HCT116 (cell line): ENCODE data around the gene TRNP1. TPM values are rescaled to one million over a fixed set of nuclear protein-coding genes. Genes with fewer than 3 reads are reported as not detected.

Experiments used
- ATAC-seq: fragments of 200-7000 bp; cut with Tn5 transposase; 2 replicates; pipeline ENCODE4 v1.9.1; 2020; ENCODE audit warnings: mild to moderate bottlenecking, moderate library complexity
- BruUV-seq: library from RNA; stranded (reverse); fragments of 400-500 nt; replicated peaks from 2 replicates; lab custom pipeline; 2021; lab: Mats Ljungman, UMichigan
- CTCF ChIA-PET: fragments of 300-600 bp; sonication (Branson Sonifier 250); formaldehyde crosslinking; loops from one replicate; lab custom pipeline; 2021; ENCODE audit warnings: antibody characterized with exemption; lab: Charles Lee
- POLR2A ChIA-PET: fragments of 300-600, 350-600 bp; sonication (Branson Sonifier 250); formaldehyde crosslinking; loops from one replicate; lab custom pipeline; 2021; ENCODE audit warnings: antibody characterized with exemption; lab: Charles Lee
- RAD21 ChIA-PET, 2 experiments: fragments of 300-600 bp; sonication (Branson Sonifier 250); formaldehyde crosslinking; loops; one replicate each; lab custom pipeline; 2023; ENCODE audit warnings: low total read pairs in 2 of 2; ENCODE audit not compliant: uncharacterized antibody in 2 of 2, unreplicated experiment in 2 of 2, low non-redundant PET in 1 of 2; lab: Charles Lee
- DNase-seq: peaks from one replicate; pipeline ENCODE4 v3.0.0-alpha.2; 2010; ENCODE audit warnings: low read depth, low spot score
- H2AFZ ChIP-seq: fragments of 200-600 bp; shearing (Covaris generic), sonication (generic); 2 replicates; pipeline ENCODE4 v1.6.1; 2017; ENCODE audit warnings: low read depth, mixed run types, mixed read lengths, antibody characterized with exemption, low read length; ENCODE audit not compliant: poor library complexity, severe bottlenecking
- H3K27ac ChIP-seq: 2 replicates; pipeline ENCODE4 v1.5.1; 2012; ENCODE audit warnings: low read depth, low read length
- H3K27me3 ChIP-seq: fragments of 200-600 bp; sonication (generic); 2 replicates; pipeline ENCODE4 v1.6.1; 2016; ENCODE audit warnings: mixed run types, low read length, mixed read lengths; ENCODE audit not compliant: insufficient read depth
- H3K36me3 ChIP-seq, 2 experiments: fragments of 200-500 bp in 1 of 2; fragments of 200-600 bp in 1 of 2; sonication (Bioruptor generic) in 1 of 2; sonication (generic) in 1 of 2; 2 replicates each; pipeline versions ENCODE4 v1.5.1 to v1.6.1; 2014 to 2016; ENCODE audit warnings: low read length in 2 of 2, inconsistent platforms in 1 of 2, mixed read lengths in 1 of 2, mixed run types in 1 of 2; ENCODE audit not compliant: insufficient read depth in 2 of 2, control insufficient read depth in 1 of 2
- H3K4me1 ChIP-seq, 2 experiments: fragments of 200-600 bp in 1 of 2; sonication (generic) in 1 of 2; 2 replicates each; pipeline versions ENCODE4 v1.5.1 to v1.6.1; 2012 to 2017; ENCODE audit warnings: low read length in 2 of 2, inconsistent platforms in 1 of 2, mild to moderate bottlenecking in 1 of 2, mixed read lengths in 1 of 2, mixed run types in 1 of 2, moderate library complexity in 1 of 2; ENCODE audit not compliant: insufficient read depth in 2 of 2, control insufficient read depth in 1 of 2
- H3K4me2 ChIP-seq: fragments of 200-600 bp; sonication (generic); 2 replicates; pipeline ENCODE4 v1.6.1; 2017; ENCODE audit warnings: mixed run types, low read length, mixed read lengths
- H3K4me3 ChIP-seq, 2 experiments: fragments of 200-600 bp in 1 of 2; sonication (generic) in 1 of 2; replicated peaks in 1 of 2; 2 replicates each; pipeline ENCODE4 v1.5.1; 2011 to 2016; ENCODE audit warnings: low read length in 2 of 2, control low read depth in 1 of 2, low read depth in 1 of 2, mild to moderate bottlenecking in 1 of 2, mixed read lengths in 1 of 2, mixed run types in 1 of 2
- H3K79me2 ChIP-seq: fragments of 200-600 bp; sonication (generic); 2 replicates; pipeline ENCODE4 v1.6.1; 2017; ENCODE audit warnings: mild to moderate bottlenecking, mixed run types, low read length, moderate library complexity, mixed read lengths; ENCODE audit not compliant: insufficient read depth
- H3K9ac ChIP-seq: fragments of 200-600 bp; sonication (generic); 2 replicates; pipeline ENCODE4 v1.6.1; 2016; ENCODE audit warnings: low read length, mixed read lengths
- H3K9me2 ChIP-seq: fragments of 200-600 bp; sonication (generic), shearing (Covaris generic); 2 replicates; pipeline ENCODE4 v1.6.1; 2017; ENCODE audit warnings: mixed run types, mild to moderate bottlenecking, moderate library complexity; ENCODE audit not compliant: insufficient read depth
- H3K9me3 ChIP-seq, 2 experiments: fragments of 200-500 bp in 1 of 2; fragments of 200-600 bp in 1 of 2; sonication (Bioruptor generic) in 1 of 2; sonication (generic) in 1 of 2; 2 replicates each; pipeline ENCODE4 v1.6.1; 2014 to 2017; ENCODE audit warnings: low read length in 2 of 2, mixed read lengths in 2 of 2, inconsistent platforms in 1 of 2, low read depth in 1 of 2, mild to moderate bottlenecking in 1 of 2, mixed run types in 1 of 2, moderate library complexity in 1 of 2; ENCODE audit not compliant: control insufficient read depth in 1 of 2, insufficient read depth in 1 of 2
- H4K20me1 ChIP-seq: fragments of 200-600 bp; sonication (generic), shearing (Covaris generic); 2 replicates; pipeline ENCODE4 v1.6.1; 2017; ENCODE audit warnings: mixed run types, mild to moderate bottlenecking, moderate library complexity; ENCODE audit not compliant: insufficient read depth
- POLR2AphosphoS5 ChIP-seq: IDR thresholded peaks from 2 replicates; pipeline ENCODE4 v1.6.1; 2011; ENCODE audit warnings: mild to moderate bottlenecking, low read depth, low read length, moderate library complexity
- REST ChIP-seq: IDR thresholded peaks from 2 replicates; pipeline ENCODE4 v1.6.1; 2012; ENCODE audit warnings: low read depth
- intact Hi-C: fragments of 100-400 bp; cut with micrococcal nuclease; formaldehyde crosslinking; loops from 2 replicates; pipeline ENCODE4 v1.10.0; 2022
- total RNA-seq: library from RNA; stranded (reverse); gene quantifications from one replicate; pipeline ENCODE4 v1.2.1, GENCODE V29; 2021; ENCODE audit not compliant: unreplicated experiment

The TRNP1 gene
- total RNA-seq, 1 experiment from 2014 or later: 76.9 TPM

GRCh38 chr1:27001570-27002360 is 8.3 kb downstream of the TRNP1 start:
- peaks cover 74 to 97% of the 10 kb centered on the region in 2 experiments for H3K4me1 ChIP-seq
- 0 out of 4 replicates have a peak overlapping the region, but pooled peaks of 1 of the 2 experiments have one; percentile 12 for H3K4me3 ChIP-seq
- no peaks in the 10 kb centered on the region for H3K9me3 ChIP-seq
- ChIA-PET CTCF (interaction anchor here (1.1 to 1.2 kb wide), 2 partner anchors 34 to 38 kb away, joined by 3 to 4 read pairs; no protein-coding TSS in a partner anchor), POLR2A (interaction anchor here (1.0 to 4.4 kb wide), 6 partner anchors 8 to 34 kb away, joined by 3 to 22 read pairs (median 6); partner anchors contain the start of genes TENT5B and TRNP1), RAD21 (no interaction called here)
- peak overlapping the region; percentile 54 for H3K27ac ChIP-seq
- TF ChIP-seq REST (no peak), POLR2AphosphoS5 (peak; percentile 65)
- H3K9me2 ChIP-seq: no peaks in the 10 kb centered on the region
- H3K79me2 ChIP-seq: peaks cover 2% of the 10 kb centered on the region; the same call in 1 of the 2 replicates
- H3K4me2 ChIP-seq: peak overlapping the region; percentile 90
- BruUV-seq: no TSS peak
- no peak overlapping the region for H2AFZ ChIP-seq
- no peaks in the 10 kb centered on the region for H3K27me3 ChIP-seq
- intact Hi-C loops: no loop called here
- H3K36me3 ChIP-seq: peaks cover 0 to 6% of the 10 kb centered on the region in 2 experiments; a peak in 1 of 4 replicates
- DNase-seq (no peak), ATAC-seq (peak; percentile 20)
- no peaks in the 10 kb centered on the region; the same call in 1 of the 2 replicates for H4K20me1 ChIP-seq
- H3K9ac ChIP-seq: peak overlapping the region; percentile 89
